Gastroesophageal sphincter (tissue), 3 donors: ENCODE results near the gene KBTBD2.
A peak's percentile ranks its signal among the peaks of the same experiment; 100 is the strongest.

Experiments
- POLR2A ChIP-seq, 2 donors: fragments of 450-650 bp; IDR thresholded peaks; one replicate each; pipeline ENCODE4 v1.6.1; 2017; ENCODE audit warnings: antibody characterized with exemption in 2 of 2, mild to moderate bottlenecking in 2 of 2, moderate library complexity in 1 of 2
- TF ChIP-seq, protein P1 (sequence below), 4 experiments: fragments of 200-600 bp in 2 of 4; fragments of 450-650 bp in 2 of 4; sonication (generic) in 1 of 4; IDR thresholded peaks; one replicate each; pipeline ENCODE4 v1.5.1; 2017 to 2019; ENCODE audit warnings: antibody characterized with exemption in 4 of 4, mild to moderate bottlenecking in 2 of 4, moderate library complexity in 2 of 4

DNA sequence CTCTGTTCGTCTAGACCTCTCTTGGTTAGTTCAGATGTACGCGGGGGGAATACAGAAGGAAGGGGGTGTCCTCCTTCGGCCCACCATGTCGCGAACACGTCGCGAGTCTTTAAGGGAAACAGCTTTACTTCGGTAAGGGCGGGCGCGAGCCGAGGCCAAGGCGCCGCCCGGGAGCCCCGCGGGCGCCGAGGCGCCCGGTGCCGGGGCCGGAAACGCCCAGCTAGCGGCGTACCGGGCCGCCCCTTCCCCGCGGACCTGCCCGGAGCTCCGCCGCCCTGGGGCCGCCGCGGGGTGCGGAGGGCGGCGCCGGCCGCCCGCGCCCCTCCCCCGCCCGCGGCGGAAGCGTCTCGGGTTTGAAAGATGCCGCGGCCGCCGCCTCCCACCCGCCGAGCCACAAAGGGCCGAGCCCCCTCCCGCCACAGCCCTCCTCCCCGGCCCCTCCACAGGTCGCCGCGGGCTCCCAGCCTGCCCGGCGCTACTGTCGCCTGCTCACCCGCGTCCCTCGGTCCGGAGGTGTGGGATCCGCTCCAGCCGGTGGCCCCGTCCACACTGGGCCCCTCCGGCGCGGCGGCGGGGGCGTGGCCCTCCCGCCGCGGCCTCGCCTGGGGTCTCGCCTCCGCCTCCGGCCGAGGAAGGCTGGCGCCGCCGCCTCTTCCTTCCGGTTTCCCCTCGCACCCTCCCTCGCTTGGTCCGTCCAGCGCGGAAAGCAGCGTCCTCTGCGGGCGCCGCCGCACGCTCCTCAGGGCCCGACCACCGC, at the start of gene KBTBD2:
- TF ChIP-seq, protein P1, sequence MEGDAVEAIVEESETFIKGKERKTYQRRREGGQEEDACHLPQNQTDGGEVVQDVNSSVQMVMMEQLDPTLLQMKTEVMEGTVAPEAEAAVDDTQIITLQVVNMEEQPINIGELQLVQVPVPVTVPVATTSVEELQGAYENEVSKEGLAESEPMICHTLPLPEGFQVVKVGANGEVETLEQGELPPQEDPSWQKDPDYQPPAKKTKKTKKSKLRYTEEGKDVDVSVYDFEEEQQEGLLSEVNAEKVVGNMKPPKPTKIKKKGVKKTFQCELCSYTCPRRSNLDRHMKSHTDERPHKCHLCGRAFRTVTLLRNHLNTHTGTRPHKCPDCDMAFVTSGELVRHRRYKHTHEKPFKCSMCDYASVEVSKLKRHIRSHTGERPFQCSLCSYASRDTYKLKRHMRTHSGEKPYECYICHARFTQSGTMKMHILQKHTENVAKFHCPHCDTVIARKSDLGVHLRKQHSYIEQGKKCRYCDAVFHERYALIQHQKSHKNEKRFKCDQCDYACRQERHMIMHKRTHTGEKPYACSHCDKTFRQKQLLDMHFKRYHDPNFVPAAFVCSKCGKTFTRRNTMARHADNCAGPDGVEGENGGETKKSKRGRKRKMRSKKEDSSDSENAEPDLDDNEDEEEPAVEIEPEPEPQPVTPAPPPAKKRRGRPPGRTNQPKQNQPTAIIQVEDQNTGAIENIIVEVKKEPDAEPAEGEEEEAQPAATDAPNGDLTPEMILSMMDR (IDR thresholded peaks at IDR 0.05) = peak in 2 of 4 experiments; percentile 4 to 33
- TF ChIP-seq POLR2A (IDR thresholded peaks at IDR 0.05) = peak; percentile 56 to 67
